NCI-H187 (cell line): ENCODE measurements around the gene JPT2.
"Not testable (repeated sequence)": the region's sequence is repeated elsewhere in the genome, so short reads cannot be mapped to it uniquely, and the experiment has no call there.

Experiments used
- DNase-seq, 2 experiments: peaks; one replicate each; lab custom pipeline; 2025; lab: John Stamatoyannopoulos, UW

Gene JPT2

GRCh38 chr16:1708768-1709180 lies 30.7 kb downstream of the JPT2 start:
- peak; percentile 46 to 65 for DNase-seq

GRCh38 chr16:1709356-1709755 lies 31.3 kb downstream of the JPT2 start:
- no peak for DNase-seq

GRCh38 chr16:1710811-1711507 lies 32.9 kb downstream of the JPT2 start:
- no peak for DNase-seq

GRCh38 chr16:1712791-1713261 lies 34.7 kb downstream of the JPT2 start:
- DNase-seq = no peak

GRCh38 chr16:1713331-1713730 lies 35.3 kb downstream of the JPT2 start:
- DNase-seq = no peak

- DNase-seq = no peak
These were observed 35.9 kb downstream of the JPT2 start for GRCh38 chr16:1713933-1714332.

GRCh38 chr16:1715220-1715619 lies 37.1 kb downstream of the JPT2 start:
- no peak for DNase-seq

- DNase-seq = not testable (repeated sequence)
These were observed 40.2 kb downstream of the JPT2 start for GRCh38 chr16:1718236-1718635.

- not testable (repeated sequence) for DNase-seq
These were observed 41.6 kb downstream of the JPT2 start for GRCh38 chr16:1719559-1720229.

GRCh38 chr16:1721372-1721771 lies 43.3 kb downstream of the JPT2 start:
- no peak for DNase-seq

GRCh38 chr16:1723450-1724147 lies 45.5 kb downstream of the JPT2 start:
- no peak for DNase-seq

- no peak for DNase-seq
These were observed 46.4 kb downstream of the JPT2 start for GRCh38 chr16:1724491-1724890.

- DNase-seq = no peak
These were observed 48.8 kb downstream of the JPT2 start for GRCh38 chr16:1726661-1727502.

GRCh38 chr16:1727651-1728624 lies 49.9 kb downstream of the JPT2 start:
- DNase-seq = no peak

- DNase-seq = no peak
These were observed 50.9 kb downstream of the JPT2 start for GRCh38 chr16:1729026-1729425.

GRCh38 chr16:1729445-1729844 lies 51.4 kb downstream of the JPT2 start:
- DNase-seq = no peak

- no peak for DNase-seq
These were observed 53.0 kb downstream of the JPT2 start for GRCh38 chr16:1731073-1731472.

- no peak for DNase-seq
These were observed 53.5 kb downstream of the JPT2 start for GRCh38 chr16:1731603-1732002.

- DNase-seq = no peak
These were observed 54.0 kb downstream of the JPT2 start for GRCh38 chr16:1732071-1732470.

GRCh38 chr16:1732551-1732987 lies 54.5 kb downstream of the JPT2 start:
- DNase-seq = not testable (repeated sequence)

GRCh38 chr16:1734123-1734522 lies 56.0 kb downstream of the JPT2 start:
- DNase-seq = no peak
